Uterus (tissue), 4 donors: ENCODE data around the gene ACSS3. TPM values are rescaled to one million over a fixed set of nuclear protein-coding genes. Genes with fewer than 3 reads are reported as not detected.

Source experiments
- DNase-seq, 2 donors: peaks; one replicate each; pipeline ENCODE4 v3.0.0-alpha.2; 2019 to 2020
- H3K27ac ChIP-seq, 2 donors: fragments of 200-600 bp; sonication (generic); 1 replicate in 1 of 2; 2 replicates in 1 of 2; pipeline ENCODE4 v1.5.1; 2016 to 2018
- H3K27me3 ChIP-seq, 2 donors: fragments of 200-600 bp; sonication (generic); one replicate each; pipeline ENCODE4 v1.5.1; 2018 to 2019; ENCODE audit warnings: control low read depth in 1 of 2
- H3K36me3 ChIP-seq, 2 donors: fragments of 200-600 bp; sonication (generic); one replicate each; pipeline ENCODE4 v1.5.1; 2019; ENCODE audit warnings: control low read depth in 1 of 2
- H3K4me1 ChIP-seq, 2 donors: fragments of 200-600 bp; sonication (generic); one replicate each; pipeline ENCODE4 v1.5.1; 2018 to 2019; ENCODE audit warnings: control low read depth in 1 of 2
- H3K4me3 ChIP-seq, 2 donors: fragments of 200-600 bp; sonication (generic); 1 replicate in 1 of 2; 2 replicates in 1 of 2; pipeline ENCODE4 v1.5.1; 2018 to 2019; ENCODE audit warnings: mild to moderate bottlenecking in 1 of 2
- H3K9me3 ChIP-seq, 2 donors: fragments of 200-600 bp; sonication (generic); one replicate each; pipeline ENCODE4 v1.5.1; 2019; ENCODE audit warnings: control low read depth in 1 of 2
- CTCF ChIP-seq, 4 experiments: fragments of 200-600 bp in 2 of 4; fragments of 450-650 bp in 2 of 4; sonication (generic) in 2 of 4; IDR thresholded peaks; one replicate each; pipeline ENCODE4 v1.5.1; 2016 to 2019; ENCODE audit warnings: antibody characterized with exemption in 4 of 4, mild to moderate bottlenecking in 2 of 4, moderate library complexity in 1 of 4
- POLR2A ChIP-seq, 2 donors: fragments of 450-650 bp; IDR thresholded peaks; one replicate each; pipeline ENCODE4 v1.6.1; 2016; ENCODE audit warnings: antibody characterized with exemption in 2 of 2, mild to moderate bottlenecking in 1 of 2, moderate library complexity in 1 of 2
- intact Hi-C: fragments of 100-400 bp; cut with DNase I; formaldehyde crosslinking; loops from one replicate; pipeline ENCODE4 v1.15.1; 2023; ENCODE audit warnings: low total_unique reads
- total RNA-seq, 4 donors: library from RNA; depleted of rRNA in 3 of 4; stranded (reverse); fragments of >200 nt in 3 of 4; gene quantifications; one replicate each; pipeline versions ENCODE4 v1.1.0 to v1.2.4, GENCODE V29; 2014 to 2023
- donor health status: DM: yes; HTN: yes; CAD: no.

ACSS3 gene
- total RNA-seq, 4 donors from 2014 or later = 25.6 to 62.2 (median 47.7) TPM

- intact Hi-C loops = no loop called here
These were observed 138.9 kb downstream of the ACSS3 start for GRCh38 chr12:81216739-81217138.

GRCh38 chr12:81221681-81222080 is 143.8 kb downstream of the ACSS3 start:
- H3K27ac ChIP-seq = peak overlapping the region; percentile 59 to 72
- H3K4me1 ChIP-seq = no peaks in the 10 kb centered on the region
- no peak for DNase-seq
- H3K27me3 ChIP-seq = no peaks in the 10 kb centered on the region
- H3K4me3 ChIP-seq = no peak overlapping the region
- intact Hi-C loops = no loop called here
- no peaks in the 10 kb centered on the region for H3K9me3 ChIP-seq
- H3K36me3 ChIP-seq = no peaks in the 10 kb centered on the region
- TF ChIP-seq POLR2A (IDR thresholded peaks at IDR 0.05) = no peak
- no peak for TF ChIP-seq CTCF (IDR thresholded peaks at IDR 0.05)

More at GRCh38 chr12:81216739-81217138, 138.9 kb downstream of the ACSS3 start:
- H3K36me3 ChIP-seq = no peaks in the 10 kb centered on the region
- no peak for DNase-seq
- no peak overlapping the region for H3K4me3 ChIP-seq
- TF ChIP-seq CTCF (IDR thresholded peaks at IDR 0.05) = no peak
- no peak for TF ChIP-seq POLR2A (IDR thresholded peaks at IDR 0.05)
- H3K4me1 ChIP-seq = no peaks in the 10 kb centered on the region
- no peak overlapping the region for H3K27ac ChIP-seq
- H3K9me3 ChIP-seq = no peaks in the 10 kb centered on the region
- no peaks in the 10 kb centered on the region for H3K27me3 ChIP-seq

GRCh38 chr12:81222846-81223592 is 145.1 kb downstream of the ACSS3 start:
- H3K9me3 ChIP-seq = no peaks in the 10 kb centered on the region
- no peak for DNase-seq
- H3K27ac ChIP-seq = peak overlapping the region; percentile 59 to 72
- no peaks in the 10 kb centered on the region for H3K4me1 ChIP-seq
- no peaks in the 10 kb centered on the region for H3K27me3 ChIP-seq
- no peaks in the 10 kb centered on the region for H3K36me3 ChIP-seq
- TF ChIP-seq CTCF (IDR thresholded peaks at IDR 0.05) (no peak), POLR2A (IDR thresholded peaks at IDR 0.05) (no peak)
- no peak overlapping the region for H3K4me3 ChIP-seq
- intact Hi-C loops = no loop called here

DNA sequence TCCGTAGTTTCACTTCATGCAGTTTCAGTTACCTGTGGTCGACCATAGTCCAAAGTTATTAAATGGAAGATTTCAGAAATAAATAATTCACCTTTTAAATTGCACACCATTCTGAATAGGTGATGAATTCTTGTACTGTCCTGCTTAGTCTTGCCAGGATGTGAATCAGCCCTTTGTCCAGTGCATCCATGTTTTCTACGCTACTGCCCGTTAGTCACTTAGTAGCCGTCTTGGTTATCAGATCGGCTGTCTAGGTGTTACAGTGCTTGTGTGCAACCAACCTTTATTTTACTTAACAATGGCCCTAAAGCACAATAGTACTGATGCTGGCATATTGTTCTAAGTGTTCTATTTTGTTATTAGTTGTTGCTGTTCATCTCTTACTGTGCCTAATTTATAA is 146.7 kb downstream of the ACSS3 start:
- TF ChIP-seq POLR2A (IDR thresholded peaks at IDR 0.05) (no peak), CTCF (IDR thresholded peaks at IDR 0.05) (no peak)
- Histone ChIP-seq H3K36me3 (no peaks in the 10 kb centered on the region), H3K27me3 (no peaks in the 10 kb centered on the region), H3K4me3 (no peak overlapping the region), H3K4me1 (no peaks in the 10 kb centered on the region), H3K27ac (no peak overlapping the region), H3K9me3 (no peaks in the 10 kb centered on the region)
- intact Hi-C loops = no loop called here
- no peak for DNase-seq

GRCh38 chr12:81229759-81230158 is 151.9 kb downstream of the ACSS3 start:
- intact Hi-C loops = no loop called here
- H3K4me3 ChIP-seq = no peak overlapping the region
- TF ChIP-seq POLR2A (IDR thresholded peaks at IDR 0.05) = no peak
- no peak for TF ChIP-seq CTCF (IDR thresholded peaks at IDR 0.05)
- peak overlapping the region; percentile 1 to 44 for H3K27ac ChIP-seq
- no peaks in the 10 kb centered on the region for H3K9me3 ChIP-seq
- no peak for DNase-seq
- no peaks in the 10 kb centered on the region for H3K36me3 ChIP-seq
- peaks cover 0 to 12% of the 10 kb centered on the region in 2 donors for H3K4me1 ChIP-seq
- no peaks in the 10 kb centered on the region for H3K27me3 ChIP-seq
